Fibroblast of lung (primary cell): Measurements from ENCODE around the gene STX3.

Experiments
- CTCF ChIP-seq, 2 donors: IDR thresholded peaks in 1 of 2; conservative IDR thresholded peaks in 1 of 2; 1 replicate in 1 of 2; 2 replicates in 1 of 2; pipeline ENCODE4 v1.5.1; 2011 to 2012; ENCODE audit warnings: low read length in 2 of 2, control low read depth in 1 of 2, inconsistent platforms in 1 of 2, low read depth in 1 of 2, mild to moderate bottlenecking in 1 of 2
- EZH2 ChIP-seq: IDR thresholded peaks from 2 replicates; pipeline ENCODE4 v1.5.1; 2012; ENCODE audit warnings: low read length, control low read depth, mild to moderate bottlenecking; ENCODE audit errors: missing control alignments

- TF ChIP-seq CTCF (conservative IDR thresholded peaks at IDR 0.05 in 1 of 2, IDR thresholded peaks at IDR 0.05 in 1 of 2; ENCODE audit: low read depth in 1 of 2, low read length in 2 of 2) (no peak), EZH2 (no peak)
Observed at GRCh38 chr11:59760771-59761170, 5.6 kb downstream of the STX3 start.
